Body of pancreas (tissue), 4 donors: ENCODE results near the gene VN1R4.
"Not testable (repeated sequence)": the region's sequence is repeated elsewhere in the genome, so short reads cannot be mapped to it uniquely, and the experiment has no call there.

ENCODE experiments used
- POLR2A ChIP-seq, 3 donors: fragments of 450-650 bp; IDR thresholded peaks; one replicate each; pipeline ENCODE4 v1.6.1; 2016; ENCODE audit warnings: antibody characterized with exemption in 3 of 3, mild to moderate bottlenecking in 2 of 3
- TF ChIP-seq, protein P1 (sequence below), 7 experiments: fragments of 450-650 bp in 4 of 7; fragments of 200-600 bp in 3 of 7; sonication (generic) in 3 of 7; IDR thresholded peaks; one replicate each; pipeline ENCODE4 v1.5.1; 2016 to 2019; ENCODE audit warnings: antibody characterized with exemption in 7 of 7

DNA sequence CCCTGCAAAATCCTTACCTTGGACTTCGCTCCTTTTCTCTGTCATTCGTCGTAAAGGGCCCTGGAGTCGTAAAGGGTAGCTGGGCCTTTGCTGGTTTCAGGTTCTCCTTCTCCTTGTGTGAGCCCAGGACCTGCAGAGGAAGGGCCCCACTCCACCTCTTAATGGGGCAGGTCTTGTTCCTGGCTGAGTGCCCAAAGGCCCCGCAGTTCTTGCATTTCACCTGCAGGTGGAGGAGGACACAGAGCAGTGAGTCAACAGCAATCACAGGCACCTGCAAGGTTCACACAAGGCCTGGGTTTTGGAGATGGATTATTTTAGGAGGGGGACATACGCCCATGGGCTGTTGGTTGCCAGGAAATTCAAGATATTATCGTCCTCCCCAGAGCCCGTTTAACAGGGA is 33.8 kb upstream of the VN1R4 start:
- TF ChIP-seq, protein P1, sequence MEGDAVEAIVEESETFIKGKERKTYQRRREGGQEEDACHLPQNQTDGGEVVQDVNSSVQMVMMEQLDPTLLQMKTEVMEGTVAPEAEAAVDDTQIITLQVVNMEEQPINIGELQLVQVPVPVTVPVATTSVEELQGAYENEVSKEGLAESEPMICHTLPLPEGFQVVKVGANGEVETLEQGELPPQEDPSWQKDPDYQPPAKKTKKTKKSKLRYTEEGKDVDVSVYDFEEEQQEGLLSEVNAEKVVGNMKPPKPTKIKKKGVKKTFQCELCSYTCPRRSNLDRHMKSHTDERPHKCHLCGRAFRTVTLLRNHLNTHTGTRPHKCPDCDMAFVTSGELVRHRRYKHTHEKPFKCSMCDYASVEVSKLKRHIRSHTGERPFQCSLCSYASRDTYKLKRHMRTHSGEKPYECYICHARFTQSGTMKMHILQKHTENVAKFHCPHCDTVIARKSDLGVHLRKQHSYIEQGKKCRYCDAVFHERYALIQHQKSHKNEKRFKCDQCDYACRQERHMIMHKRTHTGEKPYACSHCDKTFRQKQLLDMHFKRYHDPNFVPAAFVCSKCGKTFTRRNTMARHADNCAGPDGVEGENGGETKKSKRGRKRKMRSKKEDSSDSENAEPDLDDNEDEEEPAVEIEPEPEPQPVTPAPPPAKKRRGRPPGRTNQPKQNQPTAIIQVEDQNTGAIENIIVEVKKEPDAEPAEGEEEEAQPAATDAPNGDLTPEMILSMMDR (IDR thresholded peaks at IDR 0.05): not testable (repeated sequence)
- TF ChIP-seq POLR2A (IDR thresholded peaks at IDR 0.05): not testable (repeated sequence)
